Esophagus (tissue), 2 donors: ENCODE results near the gene OPRL1. TPM values are rescaled to one million over a fixed set of nuclear protein-coding genes. Genes with fewer than 3 reads are reported as not detected.

Experiments
- H3K27ac ChIP-seq, 2 donors: one replicate each; pipeline ENCODE4 v1.5.1; 2013; ENCODE audit warnings: low read depth in 2 of 2, mild to moderate bottlenecking in 2 of 2, inconsistent platforms in 1 of 2, low read length in 1 of 2, moderate library complexity in 1 of 2
- H3K27me3 ChIP-seq, 2 donors: one replicate each; pipeline ENCODE4 v1.6.1; 2013; ENCODE audit warnings: low read length in 2 of 2, control low read depth in 1 of 2, mild to moderate bottlenecking in 1 of 2; ENCODE audit not compliant: insufficient read depth in 2 of 2, control insufficient read depth in 1 of 2
- H3K36me3 ChIP-seq, 2 donors: one replicate each; pipeline ENCODE4 v1.6.1; 2013; ENCODE audit warnings: low read length in 1 of 2; ENCODE audit not compliant: control insufficient read depth in 2 of 2, insufficient read depth in 2 of 2
- H3K4me1 ChIP-seq, 2 donors: one replicate each; pipeline ENCODE4 v1.6.1; 2013; ENCODE audit warnings: low read length in 1 of 2; ENCODE audit not compliant: control insufficient read depth in 2 of 2, insufficient read depth in 2 of 2
- H3K4me3 ChIP-seq, 2 donors: one replicate each; pipeline ENCODE4 v1.5.1; 2013; ENCODE audit warnings: low read length in 2 of 2, mild to moderate bottlenecking in 2 of 2, low read depth in 1 of 2, moderate library complexity in 1 of 2
- H3K9me3 ChIP-seq, 2 donors: one replicate each; pipeline ENCODE4 v1.6.1; 2013; ENCODE audit warnings: mild to moderate bottlenecking in 2 of 2, low read depth in 1 of 2, low read length in 1 of 2, moderate library complexity in 1 of 2; ENCODE audit not compliant: control insufficient read depth in 2 of 2, insufficient read depth in 1 of 2
- WGBS, 2 donors: extraction: QIAGEN DNeasy Blood & Tissue Kit; methylation state at CpG; one replicate each; pipeline ENCODE4 v1.1.7; 2013; 5-methylcytosine and 5-hydroxymethylcytosine counted together
- polyA plus RNA-seq, 2 donors: library from polyadenylated mRNA; stranded (reverse); fragments of 200-250 nt; gene quantifications; one replicate each; pipeline ENCODE4 v1.2.3, GENCODE V29; 2013
- donor health status: healthy with polysubstance abuse.
- donor health status: Bipolar disorder and iron deficiency.

The OPRL1 gene
- polyA plus RNA-seq, 2 donors = 0.13 to 0.14 TPM

DNA sequence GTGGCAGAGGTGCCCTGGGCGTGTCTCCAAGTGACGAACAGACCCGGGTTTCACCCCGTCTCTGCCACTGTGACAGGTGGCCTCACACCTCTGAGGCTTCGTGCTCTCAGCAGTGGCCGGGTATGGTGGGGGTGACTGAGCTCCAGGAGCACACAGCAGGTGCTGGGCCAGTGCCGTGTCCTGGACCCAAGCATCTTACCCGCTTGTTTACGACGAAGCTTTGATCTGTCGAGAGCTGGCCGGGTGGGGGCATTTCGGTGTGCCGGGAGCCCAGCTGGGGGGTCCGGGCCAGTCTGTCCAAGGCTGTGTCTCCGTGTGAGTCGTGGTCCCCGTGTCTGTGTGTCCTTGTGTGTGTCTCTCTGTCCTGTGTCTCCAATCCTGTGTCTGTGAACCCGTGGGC lies 11.5 kb downstream of the OPRL1 start:
- no peak overlapping the region for H3K4me3 ChIP-seq
- 75 to 80% methylated on average over 19 of the region's 19 CpGs for WGBS, 2 donors
- no peak overlapping the region for H3K27ac ChIP-seq
- no peaks in the 10 kb centered on the region for H3K36me3 ChIP-seq
- H3K27me3 ChIP-seq = no peaks in the 10 kb centered on the region
- peaks cover 0 to 8% of the 10 kb centered on the region in 2 donors for H3K4me1 ChIP-seq
- peaks cover 0 to 3% of the 10 kb centered on the region in 2 donors for H3K9me3 ChIP-seq

DNA sequence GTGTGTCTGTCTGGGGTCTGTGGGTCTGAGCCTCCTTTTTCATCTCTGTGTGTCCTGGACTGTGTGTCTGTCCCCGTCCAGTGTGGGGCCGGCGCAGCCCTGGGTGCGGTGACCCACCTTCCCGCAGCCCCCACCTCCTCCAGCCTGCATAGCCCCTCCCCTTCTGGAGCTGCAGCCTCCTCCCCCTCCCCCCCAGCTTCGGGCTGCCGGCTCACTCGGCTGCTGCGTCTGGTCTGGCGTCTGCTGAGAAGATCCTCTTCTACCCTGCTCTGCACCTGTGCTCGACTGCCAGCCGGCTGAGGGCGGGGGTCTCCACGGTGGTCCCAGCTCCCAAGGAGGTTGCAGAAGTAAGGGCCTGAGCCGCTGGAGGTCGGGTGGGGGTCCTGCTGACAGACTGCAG lies 11.9 kb downstream of the OPRL1 start:
- H3K4me3 ChIP-seq = no peak overlapping the region
- WGBS, 2 donors = 22 to 25% methylated on average over 16 of the region's 16 CpGs
- H3K36me3 ChIP-seq = no peaks in the 10 kb centered on the region
- no peaks in the 10 kb centered on the region for H3K27me3 ChIP-seq
- peaks cover 0 to 8% of the 10 kb centered on the region in 2 donors for H3K4me1 ChIP-seq
- peaks cover 0 to 3% of the 10 kb centered on the region in 2 donors for H3K9me3 ChIP-seq
- H3K27ac ChIP-seq = no peak overlapping the region

DNA sequence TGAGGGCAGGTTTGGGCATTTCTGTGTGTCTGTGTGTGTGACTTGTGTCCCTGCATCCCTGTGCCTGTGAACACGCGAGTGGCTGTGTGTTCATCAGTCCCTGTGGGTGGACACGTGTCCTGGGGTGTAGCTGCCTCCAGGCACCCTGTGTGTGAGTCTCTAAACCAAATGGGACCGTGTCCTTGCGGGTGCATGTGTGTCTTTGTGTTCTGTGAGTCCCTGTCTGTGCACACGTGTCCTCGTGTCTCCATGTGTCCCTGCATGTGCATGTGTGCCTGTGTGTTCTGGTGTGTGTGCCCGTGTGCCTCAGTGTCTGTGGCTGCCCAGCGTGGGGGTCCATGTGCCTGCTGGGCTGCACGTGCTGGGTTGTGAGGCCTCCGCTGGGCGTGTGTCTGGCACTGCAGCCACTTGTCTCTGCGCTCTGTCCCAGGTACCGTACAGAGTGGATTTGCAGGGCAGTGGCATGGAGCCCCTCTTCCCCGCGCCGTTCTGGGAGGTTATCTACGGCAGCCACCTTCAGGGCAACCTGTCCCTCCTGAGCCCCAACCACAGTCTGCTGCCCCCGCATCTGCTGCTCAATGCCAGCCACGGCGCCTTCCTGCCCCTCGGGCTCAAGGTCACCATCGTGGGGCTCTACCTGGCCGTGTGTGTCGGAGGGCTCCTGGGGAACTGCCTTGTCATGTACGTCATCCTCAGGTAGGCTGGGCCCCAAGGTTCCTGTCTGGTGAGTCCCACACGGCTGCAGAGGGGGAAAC lies 12.6 kb downstream of the OPRL1 start:
- 36 to 42% methylated on average over 27 of the region's 27 CpGs for WGBS, 2 donors
- peaks cover 0 to 8% of the 10 kb centered on the region in 2 donors for H3K4me1 ChIP-seq
- no peaks in the 10 kb centered on the region for H3K27me3 ChIP-seq

DNA sequence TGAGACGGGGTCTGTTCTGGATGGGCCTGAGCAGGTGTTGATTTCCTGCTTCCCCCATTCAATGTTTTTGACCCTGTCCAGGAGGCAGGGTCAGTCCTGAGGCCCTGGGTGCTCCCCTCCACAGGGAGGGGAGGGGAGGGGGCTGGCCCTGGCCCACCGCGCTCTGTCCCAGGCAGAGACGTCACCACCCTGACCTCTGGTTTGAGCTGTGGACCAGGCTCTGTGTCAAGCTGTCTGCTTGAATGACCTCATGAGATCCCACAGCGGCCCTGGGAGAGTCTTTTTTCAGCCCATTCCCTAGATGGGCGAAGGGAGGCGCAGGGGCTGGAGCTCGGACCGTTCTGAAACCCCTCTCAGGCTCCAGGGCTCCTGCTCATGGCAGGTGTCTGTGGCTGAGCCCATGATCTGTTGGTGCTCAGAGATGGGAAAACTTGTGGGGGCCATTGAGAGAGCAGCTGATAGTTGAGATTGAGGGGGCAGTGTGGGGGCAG lies 13.2 kb downstream of the OPRL1 start:
- Histone ChIP-seq H3K27ac (no peak overlapping the region), H3K9me3 (no peaks in the 10 kb centered on the region), H3K4me3 (no peak overlapping the region), H3K36me3 (no peaks in the 10 kb centered on the region), H3K27me3 (no peaks in the 10 kb centered on the region), H3K4me1 (peaks cover 0 to 8% of the 10 kb centered on the region in 2 donors)
- WGBS, 2 donors = 48 to 51% methylated on average over 9 of the region's 9 CpGs

More for the DNA sequence above, 12.6 kb downstream of the OPRL1 start:
- Histone ChIP-seq H3K9me3 (peaks cover 0 to 3% of the 10 kb centered on the region in 2 donors), H3K4me3 (no peak overlapping the region), H3K36me3 (no peaks in the 10 kb centered on the region), H3K27ac (no peak overlapping the region)

DNA sequence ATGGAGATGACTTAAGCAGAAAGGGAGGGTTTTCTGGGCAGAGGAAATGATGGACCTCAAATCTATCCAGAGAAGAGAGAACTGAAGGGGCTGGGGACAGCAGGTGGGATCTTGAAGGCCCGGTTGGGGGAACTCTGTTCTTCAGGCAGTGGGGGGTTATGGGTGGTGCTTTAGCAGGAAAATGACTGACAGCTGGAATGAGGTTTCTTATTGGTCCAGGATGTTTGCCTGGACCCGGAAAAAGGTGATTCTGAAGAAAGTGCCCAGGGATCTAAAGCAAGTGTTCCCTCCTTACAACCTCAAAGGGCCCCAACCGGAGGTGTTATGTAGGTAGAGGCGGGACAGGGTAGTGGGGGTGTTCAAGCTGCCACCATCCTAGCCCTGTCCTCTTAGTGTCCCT lies 15.6 kb downstream of the OPRL1 start:
- H3K27ac ChIP-seq = no peak overlapping the region
- no peaks in the 10 kb centered on the region for H3K9me3 ChIP-seq
- no peaks in the 10 kb centered on the region for H3K36me3 ChIP-seq
- WGBS, 2 donors = 61 to 78% methylated on average over 4 of the region's 4 CpGs
- H3K4me1 ChIP-seq = peaks cover 0 to 8% of the 10 kb centered on the region in 2 donors
- H3K27me3 ChIP-seq = no peaks in the 10 kb centered on the region
- no peak overlapping the region for H3K4me3 ChIP-seq

DNA sequence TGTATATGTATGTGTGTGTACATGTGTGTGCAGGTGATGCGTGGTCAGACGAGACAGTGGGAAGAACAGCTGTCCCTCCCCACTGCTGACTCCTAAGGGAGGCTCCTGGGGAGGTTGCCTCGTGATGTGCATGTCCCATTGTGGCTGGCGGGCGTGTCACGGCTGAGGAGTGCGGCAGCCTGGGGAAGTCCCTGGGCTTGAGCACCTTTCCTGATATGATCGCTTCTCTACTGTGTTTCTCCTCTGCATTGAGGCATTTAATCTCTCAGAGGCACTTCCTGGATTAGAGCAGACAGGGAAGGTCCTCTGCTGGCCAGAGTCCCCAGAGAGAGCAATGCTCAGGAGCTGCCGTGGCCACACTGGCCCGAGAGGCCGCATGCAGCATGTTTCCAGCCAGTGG lies 16.0 kb downstream of the OPRL1 start:
- Histone ChIP-seq H3K4me3 (no peak overlapping the region), H3K27ac (no peak overlapping the region), H3K27me3 (no peaks in the 10 kb centered on the region), H3K36me3 (no peaks in the 10 kb centered on the region), H3K4me1 (peaks cover 0 to 8% of the 10 kb centered on the region in 2 donors), H3K9me3 (no peaks in the 10 kb centered on the region)
- WGBS, 2 donors = 72 to 74% methylated on average over 11 of the region's 11 CpGs

DNA sequence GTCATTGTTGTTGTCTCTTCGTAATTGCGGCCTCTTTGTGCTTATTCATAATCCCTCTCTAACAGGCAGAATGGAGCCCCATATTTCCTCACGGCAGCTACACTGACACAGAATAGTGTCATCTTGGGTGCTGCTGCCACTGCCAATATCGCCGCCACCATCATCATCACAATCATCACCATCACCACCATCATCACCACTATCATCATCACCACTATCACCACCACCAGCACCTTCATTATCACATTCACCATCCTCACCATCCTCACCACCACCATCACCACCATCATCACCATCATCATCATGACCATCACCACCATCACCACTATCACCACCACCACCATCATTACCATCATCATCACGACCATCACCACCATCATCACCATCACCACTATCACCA lies 16.7 kb downstream of the OPRL1 start:
- H3K36me3 ChIP-seq = no peaks in the 10 kb centered on the region
- no peaks in the 10 kb centered on the region for H3K9me3 ChIP-seq
- 76 to 89% methylated on average over 6 of the region's 6 CpGs for WGBS, 2 donors
- no peak overlapping the region for H3K4me3 ChIP-seq
- H3K27me3 ChIP-seq = no peaks in the 10 kb centered on the region
- H3K27ac ChIP-seq = no peak overlapping the region
- H3K4me1 ChIP-seq = peaks cover 0 to 8% of the 10 kb centered on the region in 2 donors

DNA sequence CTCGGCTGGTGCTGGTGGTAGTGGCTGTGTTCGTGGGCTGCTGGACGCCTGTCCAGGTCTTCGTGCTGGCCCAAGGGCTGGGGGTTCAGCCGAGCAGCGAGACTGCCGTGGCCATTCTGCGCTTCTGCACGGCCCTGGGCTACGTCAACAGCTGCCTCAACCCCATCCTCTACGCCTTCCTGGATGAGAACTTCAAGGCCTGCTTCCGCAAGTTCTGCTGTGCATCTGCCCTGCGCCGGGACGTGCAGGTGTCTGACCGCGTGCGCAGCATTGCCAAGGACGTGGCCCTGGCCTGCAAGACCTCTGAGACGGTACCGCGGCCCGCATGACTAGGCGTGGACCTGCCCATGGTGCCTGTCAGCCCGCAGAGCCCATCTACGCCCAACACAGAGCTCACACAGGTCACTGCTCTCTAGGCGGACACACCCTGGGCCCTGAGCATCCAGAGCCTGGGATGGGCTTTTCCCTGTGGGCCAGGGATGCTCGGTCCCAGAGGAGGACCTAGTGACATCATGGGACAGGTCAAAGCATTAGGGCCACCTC lies 18.7 kb downstream of the OPRL1 start:
- H3K36me3 ChIP-seq = no peaks in the 10 kb centered on the region
- H3K9me3 ChIP-seq = no peaks in the 10 kb centered on the region
- peaks cover 0 to 3% of the 10 kb centered on the region in 2 donors for H3K4me1 ChIP-seq
- H3K4me3 ChIP-seq = no peak overlapping the region
- no peak overlapping the region for H3K27ac ChIP-seq
- peaks cover 0 to 10% of the 10 kb centered on the region in 2 donors for H3K27me3 ChIP-seq
- 93% methylated on average over 28 of the region's 28 CpGs for WGBS, 2 donors

DNA sequence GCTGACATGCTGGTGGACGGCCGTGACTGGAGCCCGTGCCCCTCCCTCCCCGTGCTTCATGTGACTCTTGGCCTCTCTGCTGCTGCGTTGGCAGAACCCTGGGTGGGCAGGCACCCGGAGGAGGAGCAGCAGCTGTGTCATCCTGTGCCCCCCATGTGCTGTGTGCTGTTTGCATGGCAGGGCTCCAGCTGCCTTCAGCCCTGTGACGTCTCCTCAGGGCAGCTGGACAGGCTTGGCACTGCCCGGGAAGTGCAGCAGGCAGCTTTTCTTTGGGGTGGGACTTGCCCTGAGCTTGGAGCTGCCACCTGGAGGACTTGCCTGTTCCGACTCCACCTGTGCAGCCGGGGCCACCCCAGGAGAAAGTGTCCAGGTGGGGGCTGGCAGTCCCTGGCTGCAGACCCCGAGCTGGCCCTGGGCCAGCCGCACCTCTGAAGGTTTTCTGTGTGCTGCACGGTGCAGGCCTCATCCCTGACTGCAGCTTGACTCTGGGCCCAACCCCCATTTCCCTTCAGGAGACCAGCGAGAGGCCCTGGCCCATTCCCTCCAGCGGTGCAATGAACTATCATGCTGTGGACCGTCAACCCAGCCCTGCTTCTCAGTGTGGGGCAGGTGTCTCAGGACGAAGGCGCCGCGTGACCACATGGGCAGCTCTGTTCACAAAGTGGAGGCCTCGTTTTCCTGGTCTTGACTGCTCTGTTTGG lies 19.4 kb downstream of the OPRL1 start:
- Histone ChIP-seq H3K27me3 (peaks cover 0 to 10% of the 10 kb centered on the region in 2 donors), H3K27ac (no peak overlapping the region), H3K9me3 (no peaks in the 10 kb centered on the region), H3K36me3 (no peaks in the 10 kb centered on the region), H3K4me1 (peaks cover 0 to 3% of the 10 kb centered on the region in 2 donors), H3K4me3 (no peak overlapping the region)
- WGBS, 2 donors = 83 to 86% methylated on average over 21 of the region's 21 CpGs
